CD4-positive, alpha-beta T cell (primary cell): Measurements from ENCODE around the gene TTC36. TPM values are rescaled to one million over a fixed set of nuclear protein-coding genes. Genes with fewer than 3 reads are reported as not detected.

Source experiments
- ATAC-seq: fragments of 200-7000 bp; cut with Tn5 transposase; one replicate; pipeline ENCODE4 v1.10.0; 2022; ENCODE audit warnings: mild to moderate bottlenecking; ENCODE audit not compliant: poor library complexity
- CTCF ChIA-PET: fragments of 350-600 bp; sonication (Branson Sonifier 250); formaldehyde crosslinking; loops from one replicate; lab custom pipeline; 2021; ENCODE audit warnings: antibody characterized with exemption, inconsistent platforms; lab: Charles Lee
- POLR2A ChIA-PET: fragments of 350-600 bp; sonication (Branson Sonifier 250); formaldehyde crosslinking; loops from one replicate; lab custom pipeline; 2021; ENCODE audit warnings: antibody characterized with exemption, inconsistent platforms; lab: Charles Lee
- DNase-seq, 14 experiments: peaks; one replicate each; pipeline ENCODE4 v3.0.0-alpha.2; 2013 to 2020; ENCODE audit warnings: mixed read lengths in 2 of 14
- H3K27ac ChIP-seq, 2 donors: one replicate each; pipeline versions ENCODE4 v1.5.1 to v1.7.0; 2013; ENCODE audit warnings: low read length in 2 of 2, low read depth in 1 of 2, mild to moderate bottlenecking in 1 of 2
- H3K27me3 ChIP-seq, 2 experiments: 1 replicate in 1 of 2; 2 replicates in 1 of 2; pipeline versions ENCODE4 v1.6.1 to v1.7.0; 2013; ENCODE audit warnings: low read length in 2 of 2, control low read depth in 1 of 2, mild to moderate bottlenecking in 1 of 2, moderate library complexity in 1 of 2; ENCODE audit not compliant: insufficient read depth in 2 of 2, control insufficient read depth in 1 of 2
- H3K36me3 ChIP-seq: one replicate; pipeline ENCODE4 v1.6.1; 2013; ENCODE audit warnings: low read length, control low read depth; ENCODE audit not compliant: insufficient read depth
- H3K4me1 ChIP-seq: one replicate; pipeline ENCODE4 v1.6.1; 2013; ENCODE audit warnings: low read length, control low read depth; ENCODE audit not compliant: insufficient read depth
- H3K4me3 ChIP-seq: one replicate; pipeline ENCODE4 v1.5.1; 2013; ENCODE audit warnings: mild to moderate bottlenecking, low read length, moderate library complexity
- H3K9me3 ChIP-seq, 2 experiments: 1 replicate in 1 of 2; 2 replicates in 1 of 2; pipeline versions ENCODE4 v1.6.1 to v1.7.0; 2013; ENCODE audit warnings: low read length in 2 of 2, mild to moderate bottlenecking in 2 of 2, control low read depth in 1 of 2, moderate library complexity in 1 of 2; ENCODE audit not compliant: control insufficient read depth in 1 of 2, insufficient read depth in 1 of 2
- H3K27ac Mint-ChIP-seq: one replicate; pipeline ENCODE4 v1.8.0; 2020; ENCODE audit warnings: mixed read lengths
- H3K27me3 Mint-ChIP-seq: one replicate; pipeline ENCODE4 v1.8.0; 2021; ENCODE audit warnings: mixed read lengths
- H3K36me3 Mint-ChIP-seq: one replicate; pipeline ENCODE4 v1.8.0; 2021; ENCODE audit warnings: low read depth, mixed read lengths
- H3K4me1 Mint-ChIP-seq: one replicate; pipeline ENCODE4 v1.8.0; 2021; ENCODE audit warnings: low read depth, mixed read lengths
- H3K4me3 Mint-ChIP-seq: one replicate; pipeline ENCODE4 v1.8.0; 2020; ENCODE audit warnings: mild to moderate bottlenecking, mixed read lengths
- H3K9me3 Mint-ChIP-seq: one replicate; pipeline ENCODE4 v1.8.0; 2020; ENCODE audit warnings: mixed read lengths
- CTCF ChIP-seq: fragments of 200-600 bp; IDR thresholded peaks from one replicate; pipeline ENCODE4 v1.8.0; 2022; ENCODE audit warnings: antibody characterized with exemption, mild to moderate bottlenecking
- intact Hi-C, 2 experiments: fragments of 100-400 bp; cut with DNase I in 1 of 2; cut with micrococcal nuclease in 1 of 2; formaldehyde crosslinking; loops; one replicate each; pipeline versions ENCODE4 v1.15.1 to v1.9.0; 2023 to 2025; cut with DNase I, micrococcal nuclease
- total RNA-seq, 174 experiments: library from RNA in 2 of 174; stranded (reverse) in 2 of 174; gene quantifications; one replicate each; pipeline ENCODE4 v1.2.3 and lab custom pipeline; 2021 to 2026

TTC36 gene
- total RNA-seq, 2 experiments from 2014 or later, result 0.30 to 0.56 TPM

GRCh38 chr11:118552341-118552740, 25.1 kb downstream of the TTC36 start:
- H3K4me1 ChIP-seq, result no peaks in the 10 kb centered on the region
- no peaks in the 10 kb centered on the region for H3K27me3 ChIP-seq
- H3K36me3 ChIP-seq, result peaks cover 37% of the 10 kb centered on the region
- intact Hi-C loops, result no loop called here
- Mint-ChIP-seq H3K27ac (no peak overlapping the region), H3K27me3 (no peaks in the 10 kb centered on the region), H3K4me3 (no peak overlapping the region), H3K36me3 (peaks cover 51% of the 10 kb centered on the region), H3K9me3 (no peaks in the 10 kb centered on the region), H3K4me1 (no peaks in the 10 kb centered on the region)
- POLR2A ChIA-PET, result no interaction called here
- no peak overlapping the region for H3K4me3 ChIP-seq
- CTCF ChIA-PET, result no interaction called here
- DNase-seq, result no peak
- no peaks in the 10 kb centered on the region for H3K9me3 ChIP-seq
- no peak for ATAC-seq
- no peak overlapping the region for H3K27ac ChIP-seq
- TF ChIP-seq CTCF, result no peak

GRCh38 chr11:118560806-118561205, 33.5 kb downstream of the TTC36 start:
- ChIA-PET POLR2A (no interaction called here), CTCF (no interaction called here)

GRCh38 chr11:118565051-118565450, 37.8 kb downstream of the TTC36 start:
- POLR2A ChIA-PET, result no interaction called here
- intact Hi-C loops, result loop anchor here (2.0 to 5.0 kb wide), 3 partner anchors 32 to 418 kb away; partner anchors contain the start of gene TMEM25 (in 1 of the 2)

More at GRCh38 chr11:118560806-118561205, 33.5 kb downstream of the TTC36 start:
- H3K4me1 Mint-ChIP-seq, result peaks cover 18% of the 10 kb centered on the region
- ATAC-seq (no peak), DNase-seq (no peak)
- no peaks in the 10 kb centered on the region for H3K27me3 Mint-ChIP-seq
- H3K9me3 ChIP-seq, result no peaks in the 10 kb centered on the region
- H3K4me3 ChIP-seq, result no peak overlapping the region
- peaks cover 8% of the 10 kb centered on the region for H3K4me1 ChIP-seq
- no peaks in the 10 kb centered on the region for H3K9me3 Mint-ChIP-seq
- no peak overlapping the region for H3K4me3 Mint-ChIP-seq
- intact Hi-C loops, result no loop called here
- H3K27ac Mint-ChIP-seq, result no peak overlapping the region
- TF ChIP-seq CTCF, result no peak
- H3K36me3 Mint-ChIP-seq, result peaks cover 35% of the 10 kb centered on the region
- no peaks in the 10 kb centered on the region for H3K27me3 ChIP-seq
- peaks cover 9% of the 10 kb centered on the region for H3K36me3 ChIP-seq
- H3K27ac ChIP-seq, result no peak overlapping the region

More at GRCh38 chr11:118565051-118565450, 37.8 kb downstream of the TTC36 start:
- DNase-seq, result peak in 1 of 14 experiments; percentile 13
- Mint-ChIP-seq H3K4me3 (peak overlapping the region; percentile 65), H3K27ac (peak overlapping the region; percentile 95), H3K9me3 (no peaks in the 10 kb centered on the region), H3K36me3 (peaks cover 9% of the 10 kb centered on the region), H3K4me1 (peaks cover 22% of the 10 kb centered on the region), H3K27me3 (no peaks in the 10 kb centered on the region)
- Histone ChIP-seq H3K4me1 (peaks cover 12% of the 10 kb centered on the region), H3K36me3 (peaks cover 2% of the 10 kb centered on the region), H3K4me3 (no peak overlapping the region), H3K9me3 (no peaks in the 10 kb centered on the region), H3K27ac (no peak overlapping the region), H3K27me3 (no peaks in the 10 kb centered on the region)
- TF ChIP-seq CTCF, result no peak
- ATAC-seq, result no peak
- CTCF ChIA-PET, result no interaction called here
